ENCODE results near the gene MIGA2. TPM values are rescaled to one million over a fixed set of nuclear protein-coding genes. Genes with fewer than 3 reads are reported as not detected.

MIGA2 gene
- total RNA-seq, 1 experiment from 2014 or later: 28.6 TPM

DNA sequence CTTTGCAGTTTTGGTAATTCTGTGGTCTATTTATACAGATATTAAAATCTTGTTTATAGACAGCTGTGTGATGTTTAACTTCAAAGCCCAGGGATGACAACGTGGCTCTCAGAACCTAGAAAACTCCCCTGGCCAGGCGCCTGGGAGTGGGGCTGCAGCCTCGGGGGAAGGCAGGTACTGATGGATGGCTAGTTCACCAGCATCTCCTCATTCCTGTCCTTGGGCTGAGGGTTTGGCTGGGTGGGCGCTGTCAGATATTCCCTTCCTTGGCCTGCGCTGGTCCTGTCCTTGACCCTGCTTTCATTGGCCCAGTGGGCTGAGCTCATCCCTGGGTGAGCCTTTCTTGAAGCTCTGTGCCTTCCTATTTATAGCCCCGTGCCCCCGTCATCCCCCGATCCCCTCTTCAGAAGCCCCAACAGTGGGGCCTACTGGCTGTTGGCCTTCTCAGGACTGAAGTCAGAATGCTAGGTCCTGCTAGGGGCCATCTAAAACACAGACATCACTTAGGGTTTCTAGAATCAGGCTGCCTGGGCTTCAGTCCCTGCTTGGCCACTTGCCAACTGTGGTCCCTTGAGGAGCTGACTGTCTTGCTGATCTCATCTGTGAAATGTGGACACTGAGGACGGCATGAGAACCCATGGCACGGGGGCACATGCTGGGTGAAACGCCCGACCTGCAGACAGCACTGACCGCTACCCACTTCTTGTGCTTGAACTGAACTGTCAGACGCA is 29.2 kb upstream of the MIGA2 start:
- no TSS peak for BruUV-seq (replicated peaks)
- Mint-ChIP-seq H3K27ac (ENCODE audit: low read depth, unreplicated experiment) (no peak overlapping the region), H3K36me3 (ENCODE audit: insufficient read depth, unreplicated experiment) (peaks cover 54% of the 10 kb centered on the region), H3K4me1 (ENCODE audit: insufficient read depth, unreplicated experiment) (no peaks in the 10 kb centered on the region), H3K27me3 (ENCODE audit: insufficient read depth, unreplicated experiment) (no peaks in the 10 kb centered on the region), H3K4me3 (ENCODE audit: unreplicated experiment) (no peak overlapping the region), H3K9me3 (ENCODE audit: unreplicated experiment) (no peaks in the 10 kb centered on the region)
- POLR2A ChIA-PET: no interaction called here
- DNase-seq (ENCODE audit: unreplicated experiment): no peak
- CTCF ChIA-PET: interaction anchor here (0.5 to 3.8 kb wide), 10 partner anchors 9 to 259 kb away, joined by 3 to 22 read pairs (median 3); no protein-coding TSS in a partner anchor
- intact Hi-C loops (cut with micrococcal nuclease): loop anchor here (5.0 kb wide), 1 partner anchor 155 kb away; no protein-coding TSS in a partner anchor
- TF ChIP-seq, protein P1, sequence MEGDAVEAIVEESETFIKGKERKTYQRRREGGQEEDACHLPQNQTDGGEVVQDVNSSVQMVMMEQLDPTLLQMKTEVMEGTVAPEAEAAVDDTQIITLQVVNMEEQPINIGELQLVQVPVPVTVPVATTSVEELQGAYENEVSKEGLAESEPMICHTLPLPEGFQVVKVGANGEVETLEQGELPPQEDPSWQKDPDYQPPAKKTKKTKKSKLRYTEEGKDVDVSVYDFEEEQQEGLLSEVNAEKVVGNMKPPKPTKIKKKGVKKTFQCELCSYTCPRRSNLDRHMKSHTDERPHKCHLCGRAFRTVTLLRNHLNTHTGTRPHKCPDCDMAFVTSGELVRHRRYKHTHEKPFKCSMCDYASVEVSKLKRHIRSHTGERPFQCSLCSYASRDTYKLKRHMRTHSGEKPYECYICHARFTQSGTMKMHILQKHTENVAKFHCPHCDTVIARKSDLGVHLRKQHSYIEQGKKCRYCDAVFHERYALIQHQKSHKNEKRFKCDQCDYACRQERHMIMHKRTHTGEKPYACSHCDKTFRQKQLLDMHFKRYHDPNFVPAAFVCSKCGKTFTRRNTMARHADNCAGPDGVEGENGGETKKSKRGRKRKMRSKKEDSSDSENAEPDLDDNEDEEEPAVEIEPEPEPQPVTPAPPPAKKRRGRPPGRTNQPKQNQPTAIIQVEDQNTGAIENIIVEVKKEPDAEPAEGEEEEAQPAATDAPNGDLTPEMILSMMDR (IDR thresholded peaks at IDR 0.05; ENCODE audit: unreplicated experiment): no peak

DNA sequence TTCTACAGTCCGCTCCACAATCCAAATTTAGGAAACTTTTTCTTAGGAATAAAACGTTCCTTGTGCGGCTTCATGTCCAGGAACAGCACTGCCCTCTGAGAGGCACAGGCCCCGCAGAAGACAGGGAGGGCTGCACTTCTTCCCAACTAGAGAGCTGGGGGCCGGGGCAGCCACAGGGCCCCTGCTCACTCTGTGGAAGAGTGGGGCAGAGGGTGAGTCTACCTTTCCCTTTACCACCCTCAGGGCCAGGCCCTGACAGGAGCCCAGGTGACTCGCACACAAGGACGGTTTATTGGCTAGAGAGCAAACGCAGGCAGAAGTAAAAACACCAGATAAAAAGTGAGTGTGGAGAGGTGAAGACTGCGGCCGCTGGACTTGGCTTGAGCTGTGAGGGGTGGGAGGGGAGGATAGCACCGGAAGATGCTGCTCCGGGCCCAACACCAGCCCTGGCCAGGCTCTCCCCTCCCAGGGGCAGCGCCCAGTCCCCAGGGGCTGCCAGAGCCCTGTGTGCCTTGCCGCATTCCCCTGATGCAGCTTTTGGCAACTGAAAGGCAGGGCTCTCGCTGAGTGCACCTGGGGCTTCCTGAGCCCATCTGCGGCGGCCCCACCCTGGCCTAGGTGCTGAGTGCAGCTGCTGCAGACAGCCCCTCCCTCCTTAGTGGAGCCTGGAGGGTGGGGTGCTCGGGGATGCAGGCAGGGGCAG is 28.5 kb upstream of the MIGA2 start:
- H3K36me3 Mint-ChIP-seq (ENCODE audit: insufficient read depth, unreplicated experiment): peaks cover 55% of the 10 kb centered on the region
- no peak for DNase-seq (ENCODE audit: unreplicated experiment)
- no peak overlapping the region for H3K27ac Mint-ChIP-seq (ENCODE audit: low read depth, unreplicated experiment)
- TF ChIP-seq, protein P1 (IDR thresholded peaks at IDR 0.05; ENCODE audit: unreplicated experiment): no peak
- ChIA-PET CTCF (interaction anchor here (0.8 to 3.8 kb wide), 5 partner anchors 8 to 15 kb away, joined by 3 to 22 read pairs (median 9); no protein-coding TSS in a partner anchor), POLR2A (no interaction called here)
- no peaks in the 10 kb centered on the region for H3K9me3 Mint-ChIP-seq (ENCODE audit: unreplicated experiment)
- no peaks in the 10 kb centered on the region for H3K4me1 Mint-ChIP-seq (ENCODE audit: insufficient read depth, unreplicated experiment)
- intact Hi-C loops (cut with micrococcal nuclease): loop anchor here (5.0 kb wide), 1 partner anchor 156 kb away; no protein-coding TSS in a partner anchor
- TSS peak; percentile 26 for BruUV-seq (replicated peaks)
- no peak overlapping the region for H3K4me3 Mint-ChIP-seq (ENCODE audit: unreplicated experiment)
- H3K27me3 Mint-ChIP-seq (ENCODE audit: insufficient read depth, unreplicated experiment): no peaks in the 10 kb centered on the region

DNA sequence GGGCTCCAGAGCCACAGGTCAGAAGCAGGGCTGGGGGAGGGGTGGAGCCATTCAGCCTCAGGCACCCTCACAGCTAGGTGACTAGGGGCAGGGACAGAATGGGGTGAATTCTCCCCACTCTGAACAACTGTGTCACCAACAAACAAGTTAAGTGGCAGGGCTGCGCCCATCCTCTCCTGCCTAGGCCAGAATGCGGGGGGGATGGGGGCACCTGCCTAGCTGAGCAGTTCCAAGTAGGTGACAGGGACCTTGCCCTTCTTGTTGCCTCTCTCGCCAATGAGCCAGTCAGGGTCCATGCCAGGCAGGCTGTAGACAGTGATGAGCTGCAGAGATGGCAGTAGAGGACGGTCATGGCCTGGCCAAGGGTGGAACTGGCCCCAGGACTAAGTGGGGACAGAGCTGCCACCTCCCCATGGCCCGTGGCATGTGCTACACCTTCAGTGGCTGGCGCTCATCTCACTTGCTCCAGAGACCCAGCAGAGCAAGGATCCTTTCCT is 27.9 kb upstream of the MIGA2 start:
- BruUV-seq (replicated peaks): no TSS peak

More for the DNA sequence above, 27.9 kb upstream of the MIGA2 start:
- H3K27me3 Mint-ChIP-seq (ENCODE audit: insufficient read depth, unreplicated experiment): no peaks in the 10 kb centered on the region
- TF ChIP-seq, protein P1 (IDR thresholded peaks at IDR 0.05; ENCODE audit: unreplicated experiment): no peak
- no peaks in the 10 kb centered on the region for H3K4me1 Mint-ChIP-seq (ENCODE audit: insufficient read depth, unreplicated experiment)
- no peaks in the 10 kb centered on the region for H3K9me3 Mint-ChIP-seq (ENCODE audit: unreplicated experiment)
- H3K36me3 Mint-ChIP-seq (ENCODE audit: insufficient read depth, unreplicated experiment): peaks cover 50% of the 10 kb centered on the region
- ChIA-PET POLR2A (no interaction called here), CTCF (interaction anchor here (0.5 to 3.8 kb wide), 5 partner anchors 11 to 600 kb away, joined by 3 to 22 read pairs (median 6); no protein-coding TSS in a partner anchor)
- H3K4me3 Mint-ChIP-seq (ENCODE audit: unreplicated experiment): no peak overlapping the region
- intact Hi-C loops (cut with micrococcal nuclease): loop anchor here (5.0 kb wide), 1 partner anchor 156 kb away; no protein-coding TSS in a partner anchor
- H3K27ac Mint-ChIP-seq (ENCODE audit: low read depth, unreplicated experiment): no peak overlapping the region
- DNase-seq (ENCODE audit: unreplicated experiment): no peak

Measured in MCF 10A (cell line).